ENCODE data around the gene NFIC.

- TF ChIP-seq CTCF (conservative IDR thresholded peaks at IDR 0.05; ENCODE audit: low read depth, low read length) (no peak), RFX5 (IDR thresholded peaks at IDR 0.05; ENCODE audit: low read depth, low read length) (no peak), RAD21 (IDR thresholded peaks at IDR 0.05; ENCODE audit: low read length) (no peak), CHD1 (IDR thresholded peaks at IDR 0.05; ENCODE audit: low read depth, low read length) (no peak), RCOR1 (IDR thresholded peaks at IDR 0.05; ENCODE audit: insufficient replicate concordance, low read length) (no peak), MXI1 (IDR thresholded peaks at IDR 0.05; ENCODE audit: borderline replicate concordance, low read depth, low read length) (no peak)
Observed at GRCh38 chr19:3370728-3371591, 4.6 kb downstream of the NFIC start.
